ENCODE results near the gene TRAPPC4. TPM values are rescaled to one million over a fixed set of nuclear protein-coding genes. Genes with fewer than 3 reads are reported as not detected.

The TRAPPC4 gene
- total and polyA plus RNA-seq, 4 donors = 43.0 to 71.4 (median 54.5) TPM

DNA sequence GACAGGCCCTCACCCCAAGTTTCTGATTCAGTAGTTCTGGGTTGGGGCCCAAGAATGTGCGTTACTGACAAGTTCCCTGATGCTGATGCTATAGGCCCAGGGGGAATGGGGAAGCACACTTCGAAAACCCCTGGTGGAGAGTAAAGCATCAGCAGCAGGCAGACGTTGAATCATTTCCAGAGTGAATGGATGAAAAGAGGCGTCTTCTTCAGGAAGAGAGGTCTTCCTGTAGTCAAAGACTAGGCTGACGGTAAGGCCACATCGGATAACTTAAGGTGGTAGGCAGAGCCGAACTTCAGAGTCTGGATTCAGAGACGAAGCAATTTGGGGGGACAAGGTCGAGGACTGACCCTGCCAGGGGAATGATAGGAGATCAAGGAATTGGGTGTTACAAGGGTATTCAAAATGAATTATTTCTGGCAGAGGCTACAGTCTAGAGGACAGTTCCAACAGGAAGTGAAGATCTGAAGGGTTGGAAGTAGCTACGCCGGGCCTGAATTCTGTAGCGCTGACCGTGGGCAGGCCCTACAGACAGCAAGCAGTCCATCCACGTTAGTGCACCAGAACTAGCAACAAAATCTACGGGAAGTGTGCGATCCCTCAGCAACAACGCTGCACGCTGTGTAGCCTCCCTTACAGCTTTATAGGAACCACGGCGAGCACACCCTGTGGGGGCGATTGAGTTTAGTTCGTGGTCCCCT lies 21.5 kb upstream of the TRAPPC4 start:
- Histone ChIP-seq H3K27ac (ENCODE audit: low read depth in 1 of 2, low read length in 1 of 2) (peak overlapping the region in 1 of 2 donors; percentile 62), H3K9ac (ENCODE audit: insufficient read depth in 1 of 2, low read length in 2 of 2) (peak overlapping the region in 1 of 2 donors; percentile 17), H3K27me3 (ENCODE audit: control insufficient read depth in 3 of 3, insufficient read depth in 3 of 3, low read length in 2 of 3) (no peaks in the 10 kb centered on the region), H3K9me3 (ENCODE audit: control insufficient read depth in 4 of 4, insufficient read depth in 3 of 4, low read length in 3 of 4) (no peaks in the 10 kb centered on the region), H3K36me3 (ENCODE audit: control insufficient read depth in 4 of 4, insufficient read depth in 4 of 4, low read length in 4 of 4) (peaks cover 5 to 11% (median 7%) of the 10 kb centered on the region in 4 donors), H3K4me3 (peak overlapping the region; percentile 94), H3K4me1 (ENCODE audit: control insufficient read depth in 5 of 5, insufficient read depth in 5 of 5, low read length in 5 of 5) (peaks cover 0 to 20% (median 5%) of the 10 kb centered on the region in 5 donors)
- DNase-seq = peak; percentile 16 to 51 (median 42)
- 10 to 14% methylated on average over 22 of the region's 22 CpGs for WGBS, 2 donors
- ATAC-seq (ENCODE audit: insufficient read depth, low FRiP score) = no peak
- TF ChIP-seq, protein P1, sequence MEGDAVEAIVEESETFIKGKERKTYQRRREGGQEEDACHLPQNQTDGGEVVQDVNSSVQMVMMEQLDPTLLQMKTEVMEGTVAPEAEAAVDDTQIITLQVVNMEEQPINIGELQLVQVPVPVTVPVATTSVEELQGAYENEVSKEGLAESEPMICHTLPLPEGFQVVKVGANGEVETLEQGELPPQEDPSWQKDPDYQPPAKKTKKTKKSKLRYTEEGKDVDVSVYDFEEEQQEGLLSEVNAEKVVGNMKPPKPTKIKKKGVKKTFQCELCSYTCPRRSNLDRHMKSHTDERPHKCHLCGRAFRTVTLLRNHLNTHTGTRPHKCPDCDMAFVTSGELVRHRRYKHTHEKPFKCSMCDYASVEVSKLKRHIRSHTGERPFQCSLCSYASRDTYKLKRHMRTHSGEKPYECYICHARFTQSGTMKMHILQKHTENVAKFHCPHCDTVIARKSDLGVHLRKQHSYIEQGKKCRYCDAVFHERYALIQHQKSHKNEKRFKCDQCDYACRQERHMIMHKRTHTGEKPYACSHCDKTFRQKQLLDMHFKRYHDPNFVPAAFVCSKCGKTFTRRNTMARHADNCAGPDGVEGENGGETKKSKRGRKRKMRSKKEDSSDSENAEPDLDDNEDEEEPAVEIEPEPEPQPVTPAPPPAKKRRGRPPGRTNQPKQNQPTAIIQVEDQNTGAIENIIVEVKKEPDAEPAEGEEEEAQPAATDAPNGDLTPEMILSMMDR (IDR thresholded peaks at IDR 0.05; ENCODE audit: control extremely low read depth, extremely low read depth) = no peak

- TF ChIP-seq, protein P1 (IDR thresholded peaks at IDR 0.05; ENCODE audit: control extremely low read depth, extremely low read depth) = no peak
- Histone ChIP-seq H3K9me3 (ENCODE audit: control insufficient read depth in 4 of 4, insufficient read depth in 3 of 4, low read length in 3 of 4) (no peaks in the 10 kb centered on the region), H3K36me3 (ENCODE audit: control insufficient read depth in 4 of 4, insufficient read depth in 4 of 4, low read length in 4 of 4) (peaks cover 5 to 11% (median 10%) of the 10 kb centered on the region in 4 donors), H3K27me3 (ENCODE audit: control insufficient read depth in 3 of 3, insufficient read depth in 3 of 3, low read length in 2 of 3) (no peaks in the 10 kb centered on the region), H3K4me3 (peak within 1 kb of the TSS; percentile 94), H3K9ac (ENCODE audit: insufficient read depth in 1 of 2, low read length in 2 of 2) (peak within 1 kb of the TSS; percentile 16 to 46), H3K4me1 (ENCODE audit: control insufficient read depth in 5 of 5, insufficient read depth in 5 of 5, low read length in 5 of 5) (peaks cover 0 to 20% (median 5%) of the 10 kb centered on the region in 5 donors), H3K27ac (ENCODE audit: low read depth in 1 of 2, low read length in 1 of 2) (peak within 1 kb of the TSS; percentile 69 to 95)
- 0 to 1% methylated on average over 54 of the region's 54 CpGs for WGBS, 2 donors
- peak; percentile 97 for ATAC-seq (ENCODE audit: insufficient read depth, low FRiP score)
- DNase-seq = peak; percentile 93 to 95 (median 94)
These were observed 20.8 kb upstream of the TRAPPC4 start, which contains the start of gene CENATAC for GRCh38 chr11:118997627-118998387. CENATAC (plus strand) TSS chr11:118998138; CDS start chr11:118998198, 60 bp downstream.

GRCh38 chr11:118998388-118998717 lies 20.2 kb upstream of the TRAPPC4 start:
- DNase-seq (peak in 1 of 3 donors; percentile 16), ATAC-seq (ENCODE audit: insufficient read depth, low FRiP score) (peak; percentile 6)
- Histone ChIP-seq H3K36me3 (ENCODE audit: control insufficient read depth in 4 of 4, insufficient read depth in 4 of 4, low read length in 4 of 4) (peaks cover 5 to 14% (median 11%) of the 10 kb centered on the region in 4 donors), H3K27ac (ENCODE audit: low read depth in 1 of 2, low read length in 1 of 2) (peak overlapping the region; percentile 69 to 95), H3K4me1 (ENCODE audit: control insufficient read depth in 5 of 5, insufficient read depth in 5 of 5, low read length in 5 of 5) (peaks cover 0 to 20% (median 5%) of the 10 kb centered on the region in 5 donors), H3K27me3 (ENCODE audit: control insufficient read depth in 3 of 3, insufficient read depth in 3 of 3, low read length in 2 of 3) (no peaks in the 10 kb centered on the region), H3K9ac (ENCODE audit: insufficient read depth in 1 of 2, low read length in 2 of 2) (peak overlapping the region; percentile 16 to 46), H3K4me3 (peak overlapping the region; percentile 94), H3K9me3 (ENCODE audit: control insufficient read depth in 4 of 4, insufficient read depth in 3 of 4, low read length in 3 of 4) (no peaks in the 10 kb centered on the region)
- WGBS, 2 donors = 1 to 6% methylated on average over 18 to 19 of the region's 19 CpGs
- TF ChIP-seq, protein P1 (IDR thresholded peaks at IDR 0.05; ENCODE audit: control extremely low read depth, extremely low read depth) = no peak
